Measurements from ENCODE around the gene CRISP1. TPM values are rescaled to one million over a fixed set of nuclear protein-coding genes. Genes with fewer than 3 reads are reported as not detected.
A peak's percentile ranks its signal among the peaks of the same experiment; 100 is the strongest.

Gene CRISP1
- total and polyA plus RNA-seq, 2 donors (not counting 1 experiment from before 2014, with no cell fraction given), result not detected

- ChIA-PET CTCF (no interaction called here), POLR2A (no interaction called here)
- no peaks in the 10 kb centered on the region for H3K27me3 ChIP-seq (replicated peaks in 1 of 4; ENCODE audit: control extremely low read depth in 1 of 4, control insufficient read depth in 3 of 4, insufficient read depth in 4 of 4, low read length in 3 of 4)
- WGBS (ENCODE audit: insufficient coverage), result 100% methylated on average over 1 of the region's 2 CpGs
- no peak overlapping the region for H3K27ac ChIP-seq (ENCODE audit: low read length in 2 of 2)
- no peaks in the 10 kb centered on the region for H3K36me3 ChIP-seq (replicated peaks in 1 of 2; ENCODE audit: control extremely low read depth in 1 of 2, control insufficient read depth in 1 of 2, extremely low read depth in 1 of 2, insufficient read depth in 2 of 2, low read length in 1 of 2)
- Mint-ChIP-seq H3K27me3 (no peaks in the 10 kb centered on the region), H3K9me3 (ENCODE audit: insufficient read depth) (no peaks in the 10 kb centered on the region), H3K4me3 (no peak overlapping the region), H3K4me1 (no peaks in the 10 kb centered on the region), H3K27ac (no peak overlapping the region)
- no peak overlapping the region for H3K4me3 ChIP-seq (ENCODE audit: control extremely low read depth in 1 of 5, extremely low read depth in 1 of 5, insufficient read depth in 1 of 5, low read depth in 2 of 5, low read length in 4 of 5)
- ATAC-seq (ENCODE audit: low read depth) (no peak), DNase-seq (no peak)
- H3K9me3 ChIP-seq (ENCODE audit: control extremely low read depth in 1 of 3, control insufficient read depth in 2 of 3, insufficient read depth in 1 of 3, low read length in 2 of 3), result no peaks in the 10 kb centered on the region
- H2AFZ ChIP-seq (ENCODE audit: insufficient read depth, low read depth, low read length, poor library complexity, severe bottlenecking), result no peak overlapping the region
- no peaks in the 10 kb centered on the region for H4K20me1 ChIP-seq (ENCODE audit: control insufficient read depth, insufficient read depth, low read length, poor library complexity, severe bottlenecking)
- H3K4me2 ChIP-seq (replicated peaks; ENCODE audit: low read depth, low read length, poor library complexity, severe bottlenecking), result no peak overlapping the region
- H3K4me1 ChIP-seq (ENCODE audit: control insufficient read depth in 2 of 2, insufficient read depth in 2 of 2, low read length in 2 of 2), result no peaks in the 10 kb centered on the region
- H3K79me2 ChIP-seq (ENCODE audit: control insufficient read depth, insufficient read depth, low read length), result no peaks in the 10 kb centered on the region
- TF ChIP-seq CTCF (IDR thresholded peaks at IDR 0.05) (no peak), EZH2 (IDR thresholded peaks at IDR 0.05; ENCODE audit: borderline replicate concordance, insufficient read depth, low read depth, low read length, poor library complexity, severe bottlenecking) (no peak)
- intact Hi-C loops (cut with micrococcal nuclease), result no loop called here
- no peak overlapping the region for H3K9ac ChIP-seq (ENCODE audit: low read length)
Observed at GRCh38 chr6:49852975-49853374, 13.4 kb downstream of the CRISP1 start.

GRCh38 chr6:49849213-49849907 lies 17.0 kb downstream of the CRISP1 start:
- H3K9ac ChIP-seq (ENCODE audit: low read length), result no peak overlapping the region
- ATAC-seq (ENCODE audit: low read depth) (no peak), DNase-seq (peak; percentile 27)
- peak; percentile 76 for TF ChIP-seq CTCF (IDR thresholded peaks at IDR 0.05)
- TF ChIP-seq EZH2 (IDR thresholded peaks at IDR 0.05; ENCODE audit: borderline replicate concordance, insufficient read depth, low read depth, low read length, poor library complexity, severe bottlenecking), result no peak
- ChIA-PET POLR2A (no interaction called here), CTCF (no interaction called here)
- H3K27me3 Mint-ChIP-seq, result no peaks in the 10 kb centered on the region
- H3K4me3 ChIP-seq (ENCODE audit: control extremely low read depth in 1 of 5, extremely low read depth in 1 of 5, insufficient read depth in 1 of 5, low read depth in 2 of 5, low read length in 4 of 5), result no peak overlapping the region
- H3K79me2 ChIP-seq (ENCODE audit: control insufficient read depth, insufficient read depth, low read length), result no peaks in the 10 kb centered on the region
- no peak overlapping the region for H2AFZ ChIP-seq (ENCODE audit: insufficient read depth, low read depth, low read length, poor library complexity, severe bottlenecking)
- no peaks in the 10 kb centered on the region for H3K9me3 ChIP-seq (ENCODE audit: control extremely low read depth in 1 of 3, control insufficient read depth in 2 of 3, insufficient read depth in 1 of 3, low read length in 2 of 3)
- no peak overlapping the region for H3K27ac Mint-ChIP-seq
- H3K9me3 Mint-ChIP-seq (ENCODE audit: insufficient read depth), result no peaks in the 10 kb centered on the region
- H3K4me2 ChIP-seq (replicated peaks; ENCODE audit: low read depth, low read length, poor library complexity, severe bottlenecking), result no peak overlapping the region
- WGBS (ENCODE audit: insufficient coverage), result 19% methylated on average over 3 of the region's 4 CpGs
- no peaks in the 10 kb centered on the region for H3K4me1 ChIP-seq (ENCODE audit: control insufficient read depth in 2 of 2, insufficient read depth in 2 of 2, low read length in 2 of 2)
- no peaks in the 10 kb centered on the region for H3K27me3 ChIP-seq (replicated peaks in 1 of 4; ENCODE audit: control extremely low read depth in 1 of 4, control insufficient read depth in 3 of 4, insufficient read depth in 4 of 4, low read length in 3 of 4)
- no peak overlapping the region for H3K27ac ChIP-seq (ENCODE audit: low read length in 2 of 2)
- H4K20me1 ChIP-seq (ENCODE audit: control insufficient read depth, insufficient read depth, low read length, poor library complexity, severe bottlenecking), result no peaks in the 10 kb centered on the region
- H3K4me3 Mint-ChIP-seq, result no peak overlapping the region
- no peaks in the 10 kb centered on the region for H3K36me3 ChIP-seq (replicated peaks in 1 of 2; ENCODE audit: control extremely low read depth in 1 of 2, control insufficient read depth in 1 of 2, extremely low read depth in 1 of 2, insufficient read depth in 2 of 2, low read length in 1 of 2)
- intact Hi-C loops (cut with micrococcal nuclease), result no loop called here
- H3K4me1 Mint-ChIP-seq, result no peaks in the 10 kb centered on the region

Measured in B cell (primary cell).